ENCODE results near the gene SLC16A8. TPM values are rescaled to one million over a fixed set of nuclear protein-coding genes. Genes with fewer than 3 reads are reported as not detected.

Gene SLC16A8
- total and polyA plus RNA-seq, 12 donors = 0.30 to 1.3 (median 0.53) TPM; not detected in 4

- TF ChIP-seq CTCF (IDR thresholded peaks at IDR 0.05) (peak; percentile 80 to 97 (median 90)), POLR2A (IDR thresholded peaks at IDR 0.05) (no peak)
- 24 to 52% (median 50%) methylated on average over 7 to 32 of the region's 32 CpGs for WGBS, 4 donors
- intact Hi-C loops (cut with DNase I) = loop anchor here in 1 of 2 donors (10.0 kb wide), 2 partner anchors 110 to 240 kb away; no protein-coding TSS in a partner anchor
Measured at GRCh38 chr22:38114484-38115398, 30.8 kb upstream of the SLC16A8 start.

GRCh38 chr22:38112381-38112780 is 28.4 kb upstream of the SLC16A8 start:
- intact Hi-C loops (cut with DNase I) = loop anchor here in 1 of 2 donors (10.0 kb wide), 2 partner anchors 112 to 242 kb away; no protein-coding TSS in a partner anchor
- no peak overlapping the region for H3K27ac ChIP-seq
- DNase-seq = no peak
- TF ChIP-seq CTCF (IDR thresholded peaks at IDR 0.05) (no peak), POLR2A (IDR thresholded peaks at IDR 0.05) (no peak)
- no peak overlapping the region for H3K4me3 ChIP-seq
- no peaks in the 10 kb centered on the region for H3K36me3 ChIP-seq (replicated peaks in 1 of 2)
- H3K4me1 ChIP-seq (replicated peaks in 1 of 2) = peaks cover 0 to 7% of the 10 kb centered on the region in 2 donors
- no peaks in the 10 kb centered on the region for H3K27me3 ChIP-seq
- WGBS, 4 donors = 85 to 96% (median 95%) methylated on average over 9 to 22 of the region's 22 CpGs
- no peaks in the 10 kb centered on the region for H3K9me3 ChIP-seq (replicated peaks in 1 of 3)

More at GRCh38 chr22:38114484-38115398, 30.8 kb upstream of the SLC16A8 start:
- Histone ChIP-seq H3K4me3 (no peak overlapping the region), H3K27me3 (no peaks in the 10 kb centered on the region), H3K27ac (no peak overlapping the region), H3K36me3 (replicated peaks in 1 of 2) (no peaks in the 10 kb centered on the region), H3K4me1 (replicated peaks in 1 of 2) (peaks cover 0 to 7% of the 10 kb centered on the region in 2 donors), H3K9me3 (replicated peaks in 1 of 3) (no peaks in the 10 kb centered on the region)
- peak; percentile 79 to 95 (median 89) for DNase-seq

GRCh38 chr22:38111925-38112355 is 28.0 kb upstream of the SLC16A8 start:
- Histone ChIP-seq H3K4me1 (replicated peaks in 1 of 2) (peaks cover 0 to 7% of the 10 kb centered on the region in 2 donors), H3K4me3 (no peak overlapping the region), H3K36me3 (replicated peaks in 1 of 2) (no peaks in the 10 kb centered on the region), H3K27ac (no peak overlapping the region), H3K27me3 (no peaks in the 10 kb centered on the region), H3K9me3 (replicated peaks in 1 of 3) (no peaks in the 10 kb centered on the region)
- TF ChIP-seq POLR2A (IDR thresholded peaks at IDR 0.05) = no peak
- TF ChIP-seq CTCF (IDR thresholded peaks at IDR 0.05) = no peak
- DNase-seq = no peak
- WGBS, 4 donors = 64 to 82% (median 79%) methylated on average over 7 to 11 of the region's 11 CpGs
- intact Hi-C loops (cut with DNase I) = loop anchor here in 1 of 2 donors (10.0 kb wide), 2 partner anchors 113 to 243 kb away; no protein-coding TSS in a partner anchor

Data from adrenal gland (tissue), 12 donors.